Fibroblast of lung (primary cell): ENCODE results near the gene DLG2. TPM values are rescaled to one million over a fixed set of nuclear protein-coding genes. Genes with fewer than 3 reads are reported as not detected.
"Not testable (repeated sequence)": the region's sequence is repeated elsewhere in the genome, so short reads cannot be mapped to it uniquely, and the experiment has no call there.

ENCODE experiments used
- DNase-seq, 2 donors: peaks; one replicate each; pipeline versions ENCODE4 v3.0.0 to v3.0.0-alpha.2; 2010; ENCODE audit warnings: low read depth in 2 of 2
- H2AFZ ChIP-seq: 2 replicates; pipeline ENCODE4 v1.5.1; 2012; ENCODE audit warnings: low read length, control low read depth, inconsistent platforms
- H3K27ac ChIP-seq: 2 replicates; pipeline ENCODE4 v1.5.1; 2011; ENCODE audit warnings: low read length, control low read depth; ENCODE audit not compliant: insufficient read depth
- H3K27me3 ChIP-seq: 2 replicates; pipeline ENCODE4 v1.5.1; 2011; ENCODE audit warnings: mild to moderate bottlenecking, low read length; ENCODE audit not compliant: control insufficient read depth, insufficient read depth
- H3K36me3 ChIP-seq: 2 replicates; pipeline ENCODE4 v1.5.1; 2011; ENCODE audit warnings: low read length; ENCODE audit not compliant: control insufficient read depth, insufficient read depth
- H3K4me1 ChIP-seq: 2 replicates; pipeline ENCODE4 v1.5.1; 2011; ENCODE audit warnings: low read length; ENCODE audit not compliant: control insufficient read depth, insufficient read depth; ENCODE audit errors: extremely low read depth
- H3K4me2 ChIP-seq: 2 replicates; pipeline ENCODE4 v1.5.1; 2011; ENCODE audit warnings: low read length, control low read depth; ENCODE audit not compliant: insufficient read depth; ENCODE audit errors: extremely low read depth
- H3K4me3 ChIP-seq, 4 experiments: fragments of 200-600 bp in 1 of 4; sonication (generic) in 1 of 4; replicated peaks in 1 of 4; 2 replicates each; pipeline ENCODE4 v1.5.1; 2011 to 2016; ENCODE audit warnings: low read length in 4 of 4, low read depth in 3 of 4, mild to moderate bottlenecking in 3 of 4, control low read depth in 2 of 4, inconsistent platforms in 1 of 4, mixed read lengths in 1 of 4; ENCODE audit not compliant: insufficient read depth in 1 of 4; ENCODE audit errors: control extremely low read depth in 1 of 4
- H3K79me2 ChIP-seq: 2 replicates; pipeline ENCODE4 v1.5.1; 2012; ENCODE audit warnings: mild to moderate bottlenecking, low read length, inconsistent platforms; ENCODE audit not compliant: control insufficient read depth, insufficient read depth
- H3K9ac ChIP-seq: 2 replicates; pipeline ENCODE4 v1.5.1; 2011; ENCODE audit warnings: mild to moderate bottlenecking, low read length, control low read depth; ENCODE audit not compliant: insufficient read depth
- H3K9me3 ChIP-seq: 2 replicates; pipeline ENCODE4 v1.5.1; 2012; ENCODE audit warnings: low read depth, low read length; ENCODE audit not compliant: control insufficient read depth, insufficient read depth
- H4K20me1 ChIP-seq: 2 replicates; pipeline ENCODE4 v1.5.1; 2011; ENCODE audit warnings: low read length; ENCODE audit not compliant: control insufficient read depth, insufficient read depth; ENCODE audit errors: extremely low read depth
- EZH2 ChIP-seq: IDR thresholded peaks from 2 replicates; pipeline ENCODE4 v1.5.1; 2012; ENCODE audit warnings: low read length, control low read depth, mild to moderate bottlenecking; ENCODE audit errors: missing control alignments
- polyA plus RNA-seq, 2 donors: library from polyadenylated mRNA; depleted of rRNA in 1 of 2; stranded (reverse) in 1 of 2; unstranded in 1 of 2; fragments of >200 nt; gene quantifications; 2 replicates each; pipeline ENCODE4 v1.2.1, GENCODE V29; 2011 to 2012; ENCODE audit warnings: missing spikeins in 1 of 2
- total RNA-seq: library from RNA; depleted of rRNA; stranded (reverse); fragments of >200 nt; gene quantifications from 2 replicates; pipeline ENCODE4 v1.2.1, GENCODE V29; 2014
- TF ChIP-seq, protein P1 (sequence below), 2 donors: IDR thresholded peaks in 1 of 2; conservative IDR thresholded peaks in 1 of 2; 1 replicate in 1 of 2; 2 replicates in 1 of 2; pipeline ENCODE4 v1.5.1; 2011 to 2012; ENCODE audit warnings: low read length in 2 of 2, control low read depth in 1 of 2, inconsistent platforms in 1 of 2, low read depth in 1 of 2, mild to moderate bottlenecking in 1 of 2

The DLG2 gene
- total and polyA plus RNA-seq, 2 donors (not counting 1 experiment from before 2014, with no cell fraction given), result 0.77 to 2.3 TPM

DNA sequence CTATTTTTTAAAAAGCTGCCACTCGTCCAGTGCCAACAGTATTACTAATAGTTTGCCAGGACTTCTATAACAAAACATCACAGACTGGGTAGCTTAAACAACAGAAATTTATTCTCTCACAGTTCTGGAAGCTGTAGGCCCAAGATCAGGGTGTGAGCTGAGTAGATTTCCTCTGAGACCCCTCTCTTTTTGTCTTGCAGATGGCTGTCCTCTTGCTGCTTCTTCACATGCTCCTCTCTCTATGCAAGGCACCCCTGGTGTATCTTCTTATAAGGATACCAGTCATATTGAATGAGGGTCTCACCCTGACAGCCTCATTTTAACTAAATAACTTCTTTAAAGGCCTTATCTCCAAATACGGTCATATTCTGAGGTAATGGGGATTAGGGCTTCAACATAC is 390.9 kb downstream of the DLG2 start:
- Histone ChIP-seq H3K27me3 (no peaks in the 10 kb centered on the region), H4K20me1 (no peaks in the 10 kb centered on the region), H3K9ac (no peak overlapping the region), H3K9me3 (no peaks in the 10 kb centered on the region), H3K27ac (no peak overlapping the region), H3K4me1 (no peaks in the 10 kb centered on the region), H3K79me2 (no peaks in the 10 kb centered on the region), H3K4me2 (no peak overlapping the region), H3K4me3 (no peak overlapping the region), H2AFZ (no peak overlapping the region), H3K36me3 (no peaks in the 10 kb centered on the region)
- DNase-seq, result no peak
- TF ChIP-seq, protein P1, sequence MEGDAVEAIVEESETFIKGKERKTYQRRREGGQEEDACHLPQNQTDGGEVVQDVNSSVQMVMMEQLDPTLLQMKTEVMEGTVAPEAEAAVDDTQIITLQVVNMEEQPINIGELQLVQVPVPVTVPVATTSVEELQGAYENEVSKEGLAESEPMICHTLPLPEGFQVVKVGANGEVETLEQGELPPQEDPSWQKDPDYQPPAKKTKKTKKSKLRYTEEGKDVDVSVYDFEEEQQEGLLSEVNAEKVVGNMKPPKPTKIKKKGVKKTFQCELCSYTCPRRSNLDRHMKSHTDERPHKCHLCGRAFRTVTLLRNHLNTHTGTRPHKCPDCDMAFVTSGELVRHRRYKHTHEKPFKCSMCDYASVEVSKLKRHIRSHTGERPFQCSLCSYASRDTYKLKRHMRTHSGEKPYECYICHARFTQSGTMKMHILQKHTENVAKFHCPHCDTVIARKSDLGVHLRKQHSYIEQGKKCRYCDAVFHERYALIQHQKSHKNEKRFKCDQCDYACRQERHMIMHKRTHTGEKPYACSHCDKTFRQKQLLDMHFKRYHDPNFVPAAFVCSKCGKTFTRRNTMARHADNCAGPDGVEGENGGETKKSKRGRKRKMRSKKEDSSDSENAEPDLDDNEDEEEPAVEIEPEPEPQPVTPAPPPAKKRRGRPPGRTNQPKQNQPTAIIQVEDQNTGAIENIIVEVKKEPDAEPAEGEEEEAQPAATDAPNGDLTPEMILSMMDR (conservative IDR thresholded peaks at IDR 0.05 in 1 of 2, IDR thresholded peaks at IDR 0.05 in 1 of 2; ENCODE audit: low read depth in 1 of 2, low read length in 2 of 2), result no peak
- TF ChIP-seq EZH2, result no peak

DNA sequence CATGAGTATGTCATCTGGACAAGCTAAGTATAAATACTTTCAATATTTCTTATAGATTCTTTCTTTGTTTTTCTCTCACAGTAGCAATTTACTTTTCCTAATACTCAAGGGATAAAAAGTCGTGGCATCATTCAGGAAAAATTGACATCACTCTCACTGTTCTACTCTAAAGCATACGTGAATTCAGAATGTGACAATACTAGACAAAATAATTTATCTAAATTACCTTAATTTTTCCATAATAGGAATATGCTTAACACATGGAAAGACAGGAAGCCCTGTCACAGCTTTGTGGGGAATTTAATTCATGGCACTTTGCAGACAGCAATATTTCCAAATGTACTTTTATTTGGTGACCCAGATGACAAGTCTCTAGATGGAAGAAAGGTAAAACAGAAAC is 394.6 kb downstream of the DLG2 start:
- Histone ChIP-seq H2AFZ (no peak overlapping the region), H4K20me1 (no peaks in the 10 kb centered on the region), H3K4me1 (no peaks in the 10 kb centered on the region), H3K27me3 (no peaks in the 10 kb centered on the region), H3K9ac (no peak overlapping the region), H3K9me3 (no peaks in the 10 kb centered on the region), H3K4me3 (no peak overlapping the region), H3K79me2 (no peaks in the 10 kb centered on the region), H3K27ac (no peak overlapping the region), H3K36me3 (no peaks in the 10 kb centered on the region), H3K4me2 (no peak overlapping the region)
- no peak for DNase-seq
- TF ChIP-seq EZH2, result no peak
- TF ChIP-seq, protein P1 (conservative IDR thresholded peaks at IDR 0.05 in 1 of 2, IDR thresholded peaks at IDR 0.05 in 1 of 2; ENCODE audit: low read depth in 1 of 2, low read length in 2 of 2), result no peak

DNA sequence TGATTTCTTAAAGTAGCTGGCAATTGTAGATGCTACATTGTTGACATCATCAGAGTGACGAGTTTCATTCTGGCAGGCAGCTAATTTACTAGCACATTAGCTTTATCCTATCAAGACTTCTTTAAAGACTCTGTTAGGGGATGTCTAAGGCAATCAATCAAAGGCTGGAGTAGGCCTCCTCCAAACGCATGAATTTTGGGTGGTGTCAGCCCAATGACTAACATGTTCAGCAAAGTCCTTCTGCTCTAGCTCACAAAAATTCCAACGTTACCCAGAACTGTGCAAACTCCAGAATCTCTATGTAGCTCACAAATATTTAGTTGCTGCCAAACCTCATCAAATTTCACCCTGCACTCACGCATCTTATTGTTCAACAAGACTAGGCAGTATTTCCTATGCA is 395.6 kb downstream of the DLG2 start:
- Histone ChIP-seq H3K79me2 (no peaks in the 10 kb centered on the region), H3K9ac (no peak overlapping the region), H3K4me2 (no peak overlapping the region), H3K4me3 (no peak overlapping the region), H3K27me3 (no peaks in the 10 kb centered on the region), H2AFZ (no peak overlapping the region), H3K36me3 (no peaks in the 10 kb centered on the region), H3K4me1 (no peaks in the 10 kb centered on the region), H3K9me3 (no peaks in the 10 kb centered on the region), H4K20me1 (no peaks in the 10 kb centered on the region), H3K27ac (no peak overlapping the region)
- DNase-seq, result no peak
- no peak for TF ChIP-seq EZH2

DNA sequence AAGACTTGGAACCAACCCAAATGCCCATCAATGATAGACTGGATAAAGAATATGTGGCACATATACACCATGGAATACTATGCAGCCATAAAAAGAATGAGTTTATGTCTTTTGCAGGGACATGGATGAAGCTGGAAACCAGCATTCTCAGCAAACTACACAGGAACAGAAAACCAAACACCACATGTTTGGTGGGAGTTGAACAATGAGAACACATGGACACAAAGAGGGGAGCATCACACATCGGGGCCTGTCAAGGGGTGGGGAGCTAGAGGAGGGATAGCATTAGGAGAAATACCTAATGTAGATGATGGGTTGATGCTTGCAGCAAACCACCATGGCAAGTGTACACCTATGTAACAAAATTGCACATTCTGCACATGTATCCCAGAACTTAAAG is 397.4 kb downstream of the DLG2 start:
- not testable (repeated sequence) for H3K79me2 ChIP-seq, H3K4me1 ChIP-seq, H3K9me3 ChIP-seq, H3K9ac ChIP-seq, H3K27ac ChIP-seq, DNase-seq, H3K4me2 ChIP-seq, H2AFZ ChIP-seq, H3K27me3 ChIP-seq, H4K20me1 ChIP-seq, H3K36me3 ChIP-seq, H3K4me3 ChIP-seq
